PC-3 (cell line): ENCODE data around the gene RAP1GAP2.

Source experiments
- CTCF ChIP-seq: fragments of 300-600 bp; sonication (generic); conservative IDR thresholded peaks from 2 replicates; pipeline ENCODE4 v1.5.1; 2017; ENCODE audit warnings: antibody characterized with exemption, low read depth, mild to moderate bottlenecking, low read length
- EZH2 ChIP-seq: fragments of 300-600 bp; sonication (generic); IDR thresholded peaks from one replicate; pipeline ENCODE4 v1.6.1; 2017; ENCODE audit warnings: antibody characterized with exemption, mild to moderate bottlenecking, low read length; ENCODE audit not compliant: unreplicated experiment
- EZH2phosphoT487 ChIP-seq: fragments of 300-600 bp; sonication (generic); IDR thresholded peaks from 2 replicates; pipeline ENCODE4 v1.6.1; 2018; ENCODE audit warnings: mild to moderate bottlenecking, antibody characterized with exemption, low read length, borderline replicate concordance

GRCh38 chr17:3036800-3037199 is 240.6 kb downstream of the RAP1GAP2 start:
- TF ChIP-seq EZH2phosphoT487 (no peak), CTCF (no peak), EZH2 (no peak)
